HG03139 (cell line): ENCODE measurements around the gene IL20RB.

Experiments used
- ATAC-seq: cut with Tn5 transposase; IDR thresholded peaks from one replicate; pipeline ENCODE4 v1.9.1; 2021; ENCODE audit not compliant: unreplicated experiment

Gene IL20RB, protein sequence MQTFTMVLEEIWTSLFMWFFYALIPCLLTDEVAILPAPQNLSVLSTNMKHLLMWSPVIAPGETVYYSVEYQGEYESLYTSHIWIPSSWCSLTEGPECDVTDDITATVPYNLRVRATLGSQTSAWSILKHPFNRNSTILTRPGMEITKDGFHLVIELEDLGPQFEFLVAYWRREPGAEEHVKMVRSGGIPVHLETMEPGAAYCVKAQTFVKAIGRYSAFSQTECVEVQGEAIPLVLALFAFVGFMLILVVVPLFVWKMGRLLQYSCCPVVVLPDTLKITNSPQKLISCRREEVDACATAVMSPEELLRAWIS

DNA sequence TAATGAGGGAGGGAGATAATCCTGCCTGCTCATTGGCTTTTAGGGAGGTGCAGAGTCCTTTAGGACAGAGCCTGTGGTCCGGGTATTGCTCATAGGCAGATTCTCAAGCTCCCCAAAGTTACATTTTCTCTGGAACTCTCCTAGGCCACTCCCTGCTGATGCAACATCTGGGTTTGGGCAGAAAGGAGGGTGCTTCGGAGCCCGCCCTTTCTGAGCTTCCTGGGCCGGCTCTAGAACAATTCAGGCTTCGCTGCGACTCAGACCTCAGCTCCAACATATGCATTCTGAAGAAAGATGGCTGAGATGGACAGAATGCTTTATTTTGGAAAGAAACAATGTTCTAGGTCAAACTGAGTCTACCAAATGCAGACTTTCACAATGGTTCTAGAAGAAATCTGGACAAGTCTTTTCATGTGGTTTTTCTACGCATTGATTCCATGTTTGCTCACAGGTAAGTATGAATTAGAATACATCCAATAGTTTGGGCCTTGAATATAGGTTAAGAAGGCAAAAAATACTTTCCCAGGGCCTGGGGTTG is at the start of gene IL20RB:
Gene IL20RB (plus strand): TSS at position 233 of the 538 bp plus-strand sequence. CDS start 131 bp downstream, at position 364.
- ATAC-seq, result no peak

DNA sequence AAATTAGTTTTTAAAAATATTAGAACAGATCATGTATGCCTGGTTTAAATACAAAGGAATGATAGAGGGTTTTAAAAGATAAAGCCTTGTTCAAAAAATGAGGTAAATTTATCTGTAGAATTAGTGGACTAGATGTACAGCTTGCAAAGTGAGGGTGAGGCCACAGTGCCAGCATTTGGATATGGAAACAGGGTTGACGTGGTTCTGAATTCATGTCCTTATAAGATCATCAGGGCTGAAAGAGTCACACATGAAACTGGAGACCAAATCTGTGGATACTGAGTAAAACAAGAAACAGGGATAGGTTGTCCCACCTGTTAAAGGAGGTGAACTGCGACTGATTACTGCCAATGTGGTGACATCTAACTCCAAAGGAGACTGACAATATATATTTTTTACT is 49.5 kb upstream of the IL20RB start:
- no peak for ATAC-seq

DNA sequence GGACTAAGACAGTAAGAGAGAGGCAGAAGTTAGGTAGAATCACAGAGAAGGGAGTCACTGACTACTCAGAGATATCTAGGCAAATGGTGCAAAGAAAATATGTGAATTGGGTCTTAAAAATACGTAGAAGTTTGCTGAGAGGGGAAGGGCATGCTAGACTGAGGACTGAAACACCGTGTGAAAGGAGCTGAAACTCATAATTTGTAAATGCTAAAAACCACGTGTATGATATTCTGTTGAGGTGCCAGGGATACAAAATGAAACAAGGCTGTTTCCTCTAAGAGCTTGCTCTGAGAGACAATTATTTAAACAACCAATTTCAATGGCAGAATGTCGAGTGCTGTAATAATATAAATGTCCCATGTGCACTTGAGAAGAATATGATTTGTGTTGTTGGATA is 48.6 kb upstream of the IL20RB start:
- no peak for ATAC-seq

DNA sequence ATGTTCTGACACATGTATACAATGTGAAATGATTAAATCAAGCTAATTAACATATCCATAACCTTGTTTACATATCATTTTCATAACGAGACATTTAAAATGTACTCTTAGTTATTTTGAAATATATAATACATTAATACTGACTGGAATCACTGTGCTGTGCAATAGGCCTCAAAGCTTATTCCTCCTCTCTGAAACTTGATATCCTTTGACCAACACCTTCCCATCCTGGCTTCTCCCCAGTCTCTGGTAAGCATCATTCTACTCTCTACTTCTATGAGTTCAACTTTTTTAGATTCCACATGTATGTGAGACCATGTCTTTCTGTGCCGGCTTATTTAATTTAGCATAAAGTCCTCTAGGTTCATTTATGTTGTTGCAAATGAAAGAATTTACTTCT is 47.1 kb upstream of the IL20RB start:
- ATAC-seq, result no peak

DNA sequence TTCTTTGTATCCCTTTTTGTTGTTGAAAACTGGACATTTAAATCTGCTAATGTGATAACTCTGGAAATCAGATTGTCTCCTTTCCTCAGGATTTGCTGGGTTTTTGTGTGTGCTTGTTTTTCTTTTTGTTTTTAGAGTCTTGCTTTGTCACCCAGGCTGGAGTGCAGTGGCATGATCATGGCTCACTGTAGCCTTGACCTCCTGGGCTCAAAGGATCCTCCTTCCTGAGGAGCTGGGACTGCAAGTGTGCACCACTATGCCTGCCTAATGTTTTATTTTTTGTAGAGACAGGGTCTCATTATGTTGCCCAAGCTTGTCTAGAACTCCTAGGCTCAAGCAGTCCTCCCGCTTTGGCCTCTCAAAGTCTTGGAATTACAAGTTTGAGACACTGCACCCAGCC is 44.6 kb upstream of the IL20RB start:
- ATAC-seq, result no peak

DNA sequence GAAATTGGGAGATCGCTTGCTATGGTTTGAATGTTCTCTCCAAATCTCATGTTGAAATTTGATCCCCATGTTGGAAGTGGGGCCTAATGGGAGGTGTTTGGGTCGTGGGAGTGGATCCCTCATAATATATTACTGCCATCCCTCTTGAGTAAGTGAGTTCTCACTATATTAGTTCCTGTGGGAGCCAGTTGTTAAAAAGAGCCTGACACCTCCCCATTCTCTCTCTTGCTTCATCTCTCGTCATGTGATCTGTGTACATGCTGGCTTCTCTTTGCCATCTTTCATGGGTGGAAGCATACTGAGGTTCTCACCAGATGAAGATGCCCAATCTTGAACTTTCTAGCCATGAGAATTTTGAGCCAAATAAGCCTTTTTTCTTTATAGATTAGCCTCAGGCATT is 43.0 kb upstream of the IL20RB start:
- ATAC-seq, result no peak

DNA sequence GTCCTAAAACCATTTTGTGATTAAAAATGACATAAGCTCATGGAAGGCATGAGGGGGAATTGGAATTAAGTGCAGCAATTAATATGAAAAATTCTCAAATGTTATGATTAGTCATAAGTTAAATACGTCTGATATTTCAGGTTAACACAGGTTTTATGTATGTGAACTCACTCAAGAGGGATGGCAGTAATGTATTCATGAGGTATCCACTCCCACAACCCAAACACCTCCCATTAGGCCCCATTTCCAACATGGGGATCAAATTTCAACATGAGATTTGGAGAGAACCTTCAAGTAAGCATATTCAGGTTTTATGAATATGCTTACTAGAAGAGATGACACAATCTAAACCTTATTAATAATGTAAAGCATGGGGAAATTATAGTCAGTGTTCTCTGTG is 41.6 kb upstream of the IL20RB start:
- ATAC-seq, result no peak

DNA sequence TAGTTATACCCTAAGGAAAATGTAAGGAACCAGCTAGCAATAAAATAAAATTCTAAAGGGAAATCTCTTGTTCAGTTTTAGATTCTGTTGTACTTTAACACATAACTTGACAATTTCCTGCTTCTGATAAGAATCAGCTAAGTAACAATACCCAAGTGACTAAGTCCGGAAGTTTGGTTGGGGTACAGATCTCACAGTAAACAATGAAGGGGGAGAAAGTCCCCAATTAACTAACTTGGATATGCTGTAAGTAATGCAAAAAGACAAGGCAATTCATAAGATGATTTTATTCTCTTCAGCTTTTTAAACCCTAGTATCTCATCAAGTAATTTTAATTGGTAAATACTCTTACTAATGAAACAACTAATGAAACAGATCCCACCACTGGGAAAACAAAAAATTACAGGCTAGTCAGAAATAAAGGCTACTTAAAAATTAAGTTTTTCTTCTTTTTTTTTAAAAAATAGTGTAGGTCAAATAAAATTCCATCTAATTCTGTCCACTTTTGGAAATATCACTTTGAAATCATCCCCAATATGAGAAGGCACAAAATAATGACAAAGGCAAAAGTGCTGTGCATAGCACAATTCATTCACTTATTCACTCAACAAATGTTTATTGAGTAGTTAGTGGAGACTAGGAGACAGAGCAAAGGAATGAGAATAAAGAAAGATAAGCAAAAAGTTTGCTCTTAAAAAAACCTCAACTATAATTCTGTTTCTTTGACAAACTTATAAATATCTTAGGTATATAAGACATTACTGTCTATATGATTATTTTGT is 37.8 kb upstream of the IL20RB start:
- peak; percentile 55 for ATAC-seq

DNA sequence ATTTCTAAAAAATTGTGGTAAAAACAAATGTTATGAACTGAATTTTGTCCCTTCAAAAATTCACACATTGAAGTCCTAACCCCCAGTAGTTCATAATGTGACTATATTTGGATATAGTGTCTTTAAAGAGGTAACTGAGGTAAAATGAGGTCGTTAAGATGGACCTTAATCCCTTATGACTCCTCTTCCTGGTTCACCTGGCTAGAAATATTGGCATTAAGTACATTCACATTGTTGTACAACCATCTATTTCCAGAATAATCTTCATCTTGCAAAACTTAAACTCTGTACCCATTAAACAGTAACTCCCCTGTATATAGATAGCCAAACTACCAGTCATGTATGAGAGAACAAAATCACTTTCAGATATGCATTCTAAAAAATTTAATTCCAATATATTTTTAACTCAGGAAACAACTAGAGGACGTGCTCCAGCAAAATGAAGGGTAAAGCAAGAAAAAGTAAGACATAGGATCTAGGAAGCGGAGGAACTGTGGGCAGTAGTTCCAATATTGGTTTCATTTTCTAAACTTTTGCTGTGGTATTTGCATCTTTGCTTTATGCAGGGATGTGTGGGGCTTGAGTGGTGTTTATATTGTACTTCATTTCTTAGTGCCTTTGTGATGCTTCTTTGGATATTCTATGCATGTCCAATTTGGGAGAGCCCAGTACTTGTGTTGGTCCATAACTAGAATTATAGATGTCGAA is 36.7 kb upstream of the IL20RB start:
- ATAC-seq, result no peak

DNA sequence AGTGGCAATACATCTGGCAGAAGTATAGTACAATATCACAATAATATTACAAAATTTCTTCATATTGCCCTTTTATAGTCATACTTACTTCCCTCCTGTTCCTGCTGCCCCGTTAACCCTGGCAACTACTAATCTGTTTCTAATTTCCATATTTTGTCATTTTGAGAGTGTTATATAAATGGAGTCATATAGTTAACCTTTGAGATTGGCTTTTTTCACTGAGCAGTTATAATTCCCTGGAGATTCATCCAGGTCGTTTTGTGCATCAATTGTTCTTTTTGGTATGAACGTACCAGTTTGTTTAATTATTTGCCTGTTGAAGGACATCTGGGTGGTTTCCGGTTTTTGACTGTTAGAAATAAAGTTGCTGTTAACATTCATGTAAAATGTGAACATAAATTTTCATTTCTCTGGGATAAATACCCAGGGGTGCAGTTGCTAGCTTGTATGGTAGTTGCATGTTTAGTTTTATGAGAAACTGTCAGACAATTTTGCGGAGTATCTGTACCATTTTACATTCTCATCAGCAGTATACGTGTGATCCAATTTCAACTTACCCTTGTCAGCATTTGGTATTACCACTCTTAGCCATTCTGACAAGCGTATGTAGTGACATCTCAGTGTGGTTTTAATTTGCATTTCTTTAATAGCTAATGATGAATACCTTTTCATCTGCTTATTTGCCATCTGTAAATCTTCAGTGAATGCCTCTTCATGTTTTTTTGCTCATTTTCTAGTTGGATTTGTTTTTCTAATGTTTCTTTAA is 32.2 kb upstream of the IL20RB start:
- ATAC-seq, result peak; percentile 51

DNA sequence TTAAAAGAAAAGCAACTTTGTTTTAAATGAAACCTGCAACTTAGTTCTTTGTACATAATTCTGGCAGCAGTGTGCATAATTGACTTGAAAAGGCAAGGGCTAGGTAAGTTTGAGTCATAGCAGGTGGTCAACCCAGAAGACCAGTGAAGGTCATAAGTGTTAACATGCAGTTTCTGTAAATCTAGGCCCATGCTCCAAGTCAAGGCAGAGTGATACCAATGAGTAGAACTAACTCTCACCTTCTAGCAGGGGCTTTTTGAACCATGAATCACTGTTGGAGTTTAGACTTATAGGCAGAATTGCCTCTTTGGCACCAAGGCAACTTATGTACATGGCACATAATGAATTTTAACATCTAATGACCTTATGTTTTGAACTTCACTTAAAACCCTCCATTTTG is 29.5 kb upstream of the IL20RB start:
- ATAC-seq, result no peak

DNA sequence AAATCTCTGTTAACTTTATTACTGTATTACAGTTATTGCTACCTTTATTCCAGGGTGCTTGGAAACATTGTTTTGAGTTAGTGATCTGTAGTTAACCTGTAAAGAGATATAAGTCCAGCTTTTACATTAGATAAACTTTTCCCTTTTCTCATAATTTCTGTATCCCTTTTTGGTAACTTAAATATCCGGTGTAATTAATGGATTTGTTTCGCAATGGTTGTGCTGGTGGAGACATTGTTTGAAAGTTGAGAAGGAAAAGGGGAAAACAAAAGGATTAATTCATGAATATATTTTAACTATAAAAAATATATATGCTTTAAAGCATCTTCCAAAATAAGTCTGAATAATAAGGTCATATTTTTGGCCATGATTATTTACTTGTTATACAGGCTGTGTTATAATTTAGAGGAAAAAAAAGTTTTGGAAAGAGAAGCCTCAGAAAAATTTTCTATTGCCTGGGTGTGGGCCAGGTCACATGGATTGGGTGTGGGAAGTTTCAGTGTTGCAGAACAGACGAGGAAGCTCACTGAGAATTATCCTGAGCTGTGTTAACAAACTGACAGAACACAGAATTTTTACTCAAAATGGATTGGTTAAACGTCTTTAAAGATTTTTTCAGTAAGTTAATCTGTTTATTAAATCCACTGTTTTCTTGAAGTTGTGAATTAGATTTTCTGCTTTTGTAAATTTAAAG is 27.7 kb upstream of the IL20RB start:
- ATAC-seq, result no peak

DNA sequence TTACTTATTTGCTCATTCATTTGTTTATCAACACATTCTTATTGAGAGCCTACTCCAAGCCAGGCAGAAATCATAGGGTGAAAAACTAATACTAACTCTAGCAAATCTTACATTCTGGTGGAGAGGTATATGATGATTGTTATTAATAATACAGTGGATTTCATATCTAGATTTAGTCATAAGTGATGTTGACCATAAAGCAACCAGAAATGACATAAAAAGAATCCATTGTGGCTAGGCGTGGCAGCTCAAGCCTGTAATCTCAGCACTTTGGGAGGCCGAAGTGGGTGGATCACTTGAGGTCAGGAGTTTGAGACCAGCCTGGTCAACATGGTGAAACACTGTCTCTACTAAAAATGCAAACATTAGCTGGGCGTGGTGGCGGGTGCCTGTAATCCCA is 26.2 kb upstream of the IL20RB start:
- ATAC-seq, result no peak

DNA sequence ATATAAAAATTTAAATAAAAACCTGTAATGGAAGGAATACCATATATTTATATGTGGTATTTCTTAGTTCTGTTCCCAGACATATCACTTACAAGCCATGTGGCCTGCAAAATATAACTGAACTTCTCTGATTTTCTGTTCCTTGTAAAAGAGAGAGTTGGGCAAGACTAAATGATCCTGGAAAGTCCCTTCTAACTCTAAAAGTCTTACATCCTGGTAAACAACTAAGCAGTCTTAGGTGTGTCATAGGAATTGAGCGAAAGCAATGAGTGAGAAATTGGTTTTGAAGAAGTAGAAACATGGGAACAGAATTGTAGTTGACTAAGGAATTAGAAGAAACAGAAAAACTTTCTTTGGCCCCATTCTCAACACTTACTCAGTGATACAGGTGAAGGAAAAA is 25.3 kb upstream of the IL20RB start:
- ATAC-seq, result no peak

DNA sequence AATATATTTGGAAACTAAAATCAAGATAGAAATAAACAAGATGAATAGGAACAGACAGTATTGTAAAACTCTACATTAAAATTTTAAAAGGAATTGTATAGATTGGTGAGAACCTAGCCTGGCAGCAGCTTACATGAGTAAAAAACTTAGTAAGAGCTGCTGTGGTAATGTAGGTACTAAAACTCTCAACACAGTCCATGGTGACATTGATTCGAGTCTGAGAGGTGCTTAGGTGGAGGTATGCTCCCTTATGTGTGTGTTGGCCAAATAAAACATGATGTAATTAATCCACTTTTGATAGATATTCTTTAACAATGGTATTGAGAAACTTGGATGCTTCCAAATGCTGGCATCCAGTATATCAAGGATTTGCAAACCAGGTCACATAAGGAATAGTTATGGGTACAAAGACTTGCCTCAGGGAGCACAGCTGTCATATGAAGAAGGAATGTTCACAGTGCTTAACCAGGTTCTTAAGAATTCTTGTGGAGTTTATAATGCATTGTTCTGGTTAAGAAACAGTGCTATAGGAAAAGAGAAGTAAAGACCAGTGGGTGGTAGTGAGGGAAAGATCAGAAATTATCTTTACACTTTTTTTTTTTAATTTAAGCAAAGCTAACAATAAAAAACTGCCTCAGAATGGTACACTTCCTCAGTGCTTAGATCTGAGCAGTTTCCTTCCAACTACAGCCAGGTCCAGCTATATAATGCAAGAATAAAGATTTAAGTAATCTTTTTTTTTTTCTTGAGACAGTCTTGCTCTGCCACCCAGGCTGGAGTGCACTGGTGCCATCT is 24.6 kb upstream of the IL20RB start:
- ATAC-seq, result no peak

DNA sequence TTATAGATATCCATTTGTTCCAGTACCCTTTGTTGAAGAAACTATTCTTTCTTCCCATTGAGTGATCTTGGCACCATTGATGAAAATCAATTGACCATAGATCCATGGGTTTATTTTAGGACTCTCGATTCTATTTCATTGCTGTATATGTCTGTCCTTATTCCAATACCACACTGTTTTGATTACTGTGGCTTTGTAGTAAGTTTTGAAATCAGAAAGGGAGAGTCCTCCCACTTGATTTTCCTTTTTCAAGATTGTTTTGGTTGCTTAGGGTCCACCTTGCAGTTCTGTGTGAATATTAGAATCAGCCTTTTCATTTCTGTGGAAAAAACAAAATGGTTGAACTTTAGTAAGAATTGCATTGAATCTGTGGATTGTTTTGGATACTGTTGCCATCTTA is 20.6 kb upstream of the IL20RB start:
- ATAC-seq, result no peak

DNA sequence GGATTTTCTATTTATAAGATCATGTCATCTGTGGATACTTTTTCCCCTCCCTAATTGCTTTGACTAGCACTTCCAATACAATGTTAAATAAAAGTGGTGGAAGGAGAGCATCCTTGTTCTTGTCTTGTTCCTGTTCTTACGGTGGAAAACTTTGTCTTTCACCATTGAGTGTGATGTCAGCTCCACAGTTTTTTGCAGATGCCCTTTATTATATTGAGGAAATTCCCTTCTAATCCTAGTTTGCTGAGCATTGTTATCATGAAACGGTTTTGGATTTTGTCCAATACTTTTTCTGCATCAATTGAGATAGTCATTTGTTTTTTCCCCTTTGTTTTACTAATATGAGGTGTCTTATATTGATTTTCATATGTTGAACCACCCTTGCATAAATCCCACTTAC is 19.9 kb upstream of the IL20RB start:
- ATAC-seq, result no peak

DNA sequence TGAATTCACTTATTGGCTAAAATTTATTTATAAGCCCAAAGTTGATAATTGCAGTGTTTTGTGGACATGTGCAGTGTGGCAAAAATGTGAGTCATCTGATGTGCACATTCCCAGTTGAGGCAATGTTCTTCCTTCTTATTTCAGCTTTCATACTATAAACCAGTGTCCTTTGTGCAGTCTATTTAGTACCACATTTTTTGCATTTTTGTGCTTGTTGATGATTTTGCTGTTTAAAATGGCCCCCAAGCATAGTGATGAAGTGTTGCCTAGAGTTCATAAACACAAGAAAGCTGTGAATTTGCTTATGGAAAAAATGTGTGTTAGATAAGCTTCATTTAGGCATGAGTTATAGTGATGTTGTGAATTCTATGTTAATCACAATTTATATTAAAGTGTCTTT is 19.4 kb upstream of the IL20RB start:
- no peak for ATAC-seq

DNA sequence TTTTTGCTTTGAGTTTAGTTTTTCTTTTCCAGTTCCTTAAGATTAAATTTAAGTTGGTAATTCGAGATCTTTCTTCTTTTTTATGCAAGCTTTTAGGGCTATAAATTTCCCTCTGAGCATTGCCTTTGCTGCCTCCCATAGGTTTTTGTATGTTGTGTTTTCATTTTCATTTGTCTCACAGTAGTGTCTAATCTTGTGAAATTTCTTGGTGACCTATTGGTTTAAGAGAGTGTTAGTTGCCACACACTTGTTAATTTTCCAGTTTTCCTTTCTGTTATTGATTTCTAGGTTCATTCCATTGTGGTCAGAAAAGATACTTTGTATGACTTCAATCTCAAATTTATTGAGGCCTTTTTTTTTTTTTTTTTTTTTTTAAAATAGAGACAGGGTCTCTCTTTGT is 18.3 kb upstream of the IL20RB start:
- ATAC-seq, result no peak

DNA sequence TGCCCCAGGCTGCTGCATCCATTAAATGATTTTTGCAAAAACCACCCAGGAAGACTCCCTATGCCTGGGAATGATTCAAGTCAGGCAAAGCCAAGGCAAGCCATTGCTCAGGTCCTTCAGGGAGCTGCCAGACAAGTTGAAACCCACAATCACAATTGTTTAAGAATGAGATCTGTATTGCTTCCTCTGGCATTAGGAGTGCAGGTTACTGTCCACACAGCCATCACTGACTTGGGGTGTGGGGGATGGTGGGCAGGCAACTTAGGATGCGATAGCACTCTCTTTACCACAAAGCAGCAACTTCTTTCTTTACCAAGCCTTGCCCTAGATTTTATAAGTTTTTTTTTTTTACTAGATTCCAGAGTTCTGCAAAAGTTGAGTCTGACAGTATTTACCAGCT is 15.0 kb upstream of the IL20RB start:
- ATAC-seq, result no peak
